ENCODE measurements around the gene ALDH2. TPM values are rescaled to one million over a fixed set of nuclear protein-coding genes. Genes with fewer than 3 reads are reported as not detected.
"Not testable (repeated sequence)": the region's sequence is repeated elsewhere in the genome, so short reads cannot be mapped to it uniquely, and the experiment has no call there.

The ALDH2 gene
- total RNA-seq, result 1 to 10 TPM; 6.1 to 6.2 TPM

DNA sequence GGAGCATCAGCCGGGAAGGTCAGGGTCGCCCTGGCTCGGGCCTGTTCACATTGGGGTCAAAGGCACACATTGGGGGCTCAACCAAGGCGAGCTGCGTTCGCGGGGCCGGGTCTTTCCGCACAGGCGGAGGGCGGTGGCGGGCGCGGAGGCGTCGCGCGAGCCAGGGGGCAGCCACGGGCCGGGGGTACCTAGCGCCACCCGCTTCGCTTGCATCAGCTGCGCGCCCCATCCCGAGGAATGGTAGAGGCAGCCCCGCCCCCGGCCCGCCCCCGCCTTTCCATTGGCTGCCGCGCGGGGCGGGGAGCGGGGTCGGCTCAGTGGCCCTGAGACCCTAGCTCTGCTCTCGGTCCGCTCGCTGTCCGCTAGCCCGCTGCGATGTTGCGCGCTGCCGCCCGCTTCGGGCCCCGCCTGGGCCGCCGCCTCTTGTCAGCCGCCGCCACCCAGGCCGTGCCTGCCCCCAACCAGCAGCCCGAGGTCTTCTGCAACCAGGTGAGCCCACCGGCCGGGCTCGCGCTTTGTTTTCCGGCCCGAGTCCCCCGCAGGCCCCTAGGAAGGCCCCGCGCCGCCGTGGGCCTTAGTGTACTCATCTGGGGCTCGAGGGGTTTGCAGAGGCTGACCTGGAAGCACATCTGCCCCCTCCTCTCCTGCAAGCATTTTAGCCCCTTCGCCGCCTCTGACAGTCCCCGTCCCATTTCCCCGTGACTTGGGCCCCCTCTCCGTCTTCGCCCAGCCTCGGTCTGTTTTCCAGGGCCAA is at the start of gene ALDH2:
ALDH2 (plus strand) TSS at position 326 of the 754 bp plus-strand sequence; CDS start at position 376, 50 bp downstream.
- Mint-ChIP-seq H3K4me1 (peaks cover 14% of the 10 kb centered on the region), H3K9me3 (ENCODE audit: low read depth) (no peaks in the 10 kb centered on the region), H3K27ac (peak within 1 kb of the TSS; percentile 72), H3K27me3 (peaks cover 32% of the 10 kb centered on the region), H3K4me3 (peak within 1 kb of the TSS; percentile 75), H3K36me3 (ENCODE audit: low read depth) (peaks cover 3% of the 10 kb centered on the region)
- peak; percentile 63 for DNase-seq
- ChIA-PET CTCF (interaction anchor here (0.8 to 2.4 kb wide), 2 partner anchors 46 to 47 kb away, joined by 3 to 15 read pairs; no protein-coding TSS in a partner anchor), POLR2A (interaction anchor here (0.5 kb wide), 1 partner anchor 662 kb away, joined by 3 read pairs; no protein-coding TSS in a partner anchor)
- ATAC-seq, result peak; percentile 70
- intact Hi-C loops (cut with DNase I, micrococcal nuclease), result loop anchor here in 1 of 2 experiments (5.0 kb wide), 1 partner anchor 46 kb away; no protein-coding TSS in a partner anchor

GRCh38 chr12:111719316-111719715 is 47.4 kb upstream of the ALDH2 start:
- POLR2A ChIA-PET, result interaction anchor here (0.7 kb wide), 1 partner anchor 73 kb away, joined by 5 read pairs; no protein-coding TSS in a partner anchor
- H3K9me3 Mint-ChIP-seq (ENCODE audit: low read depth); CTCF ChIA-PET; DNase-seq; ATAC-seq; H3K4me1 Mint-ChIP-seq; H3K27me3 Mint-ChIP-seq; H3K27ac Mint-ChIP-seq; intact Hi-C loops (cut with DNase I, micrococcal nuclease); H3K4me3 Mint-ChIP-seq: not testable (repeated sequence)
- H3K36me3 Mint-ChIP-seq (ENCODE audit: low read depth), result peaks cover 17% of the 10 kb centered on the region

- no peak overlapping the region for H3K4me3 Mint-ChIP-seq
- H3K36me3 Mint-ChIP-seq (ENCODE audit: low read depth), result peaks cover 14% of the 10 kb centered on the region
- ChIA-PET POLR2A (no interaction called here), CTCF (interaction anchor here (1.1 kb wide), 1 partner anchor 92 kb away, joined by 4 read pairs; no protein-coding TSS in a partner anchor)
- H3K9me3 Mint-ChIP-seq (ENCODE audit: low read depth), result no peaks in the 10 kb centered on the region
- H3K4me1 Mint-ChIP-seq, result no peaks in the 10 kb centered on the region
- H3K27me3 Mint-ChIP-seq, result no peaks in the 10 kb centered on the region
- H3K27ac Mint-ChIP-seq, result no peak overlapping the region
- no peak for DNase-seq
- no peak for ATAC-seq
- intact Hi-C loops (cut with DNase I, micrococcal nuclease), result no loop called here
These were observed 46.3 kb upstream of the ALDH2 start for GRCh38 chr12:111720457-111720856.

- H3K4me3 Mint-ChIP-seq; POLR2A ChIA-PET; DNase-seq; intact Hi-C loops (cut with DNase I, micrococcal nuclease); H3K4me1 Mint-ChIP-seq; ATAC-seq; CTCF ChIA-PET; H3K9me3 Mint-ChIP-seq (ENCODE audit: low read depth); H3K27ac Mint-ChIP-seq; H3K27me3 Mint-ChIP-seq: not testable (repeated sequence)
- H3K36me3 Mint-ChIP-seq (ENCODE audit: low read depth), result peaks cover 13% of the 10 kb centered on the region
These were observed 42.9 kb upstream of the ALDH2 start for GRCh38 chr12:111723646-111724360.

- DNase-seq (no peak), ATAC-seq (no peak)
- Mint-ChIP-seq H3K9me3 (ENCODE audit: low read depth) (no peaks in the 10 kb centered on the region), H3K27me3 (no peaks in the 10 kb centered on the region), H3K36me3 (ENCODE audit: low read depth) (peaks cover 22% of the 10 kb centered on the region), H3K27ac (no peak overlapping the region), H3K4me1 (no peaks in the 10 kb centered on the region), H3K4me3 (no peak overlapping the region)
- intact Hi-C loops (cut with DNase I, micrococcal nuclease), result no loop called here
- ChIA-PET CTCF (interaction anchor here (1.7 kb wide), 1 partner anchor 13 kb away, joined by 5 read pairs; no protein-coding TSS in a partner anchor), POLR2A (no interaction called here)
These were observed 37.9 kb upstream of the ALDH2 start for GRCh38 chr12:111728795-111729194.

DNA sequence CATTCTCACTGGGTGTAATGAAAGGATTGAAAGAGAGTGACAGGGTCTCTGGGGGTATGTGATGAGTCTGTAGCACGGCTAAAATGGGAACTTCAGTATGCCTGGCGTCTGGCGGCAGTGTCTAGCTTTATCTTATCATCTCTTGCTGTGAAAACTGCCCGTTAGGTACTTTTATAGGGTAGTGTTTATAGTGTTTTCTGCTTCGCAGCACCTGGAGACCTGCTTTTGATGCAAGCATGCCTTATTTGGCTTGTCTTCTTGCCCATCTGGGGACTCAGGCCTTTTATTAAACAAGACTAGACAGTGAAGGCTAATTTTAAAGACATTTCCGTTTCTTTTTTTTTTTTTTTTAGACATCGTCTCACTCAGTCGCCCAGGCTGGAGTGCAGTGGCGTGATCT is 36.3 kb upstream of the ALDH2 start:
- Mint-ChIP-seq H3K4me1 (no peaks in the 10 kb centered on the region), H3K4me3 (no peak overlapping the region), H3K36me3 (ENCODE audit: low read depth) (peaks cover 30% of the 10 kb centered on the region), H3K9me3 (ENCODE audit: low read depth) (no peaks in the 10 kb centered on the region), H3K27me3 (no peaks in the 10 kb centered on the region), H3K27ac (no peak overlapping the region)
- no peak for ATAC-seq
- ChIA-PET POLR2A (no interaction called here), CTCF (interaction anchor here (1.1 to 1.7 kb wide), 2 partner anchors 12 to 21 kb away, joined by 3 to 5 read pairs; no protein-coding TSS in a partner anchor)
- no peak for DNase-seq
- intact Hi-C loops (cut with DNase I, micrococcal nuclease), result no loop called here

DNA sequence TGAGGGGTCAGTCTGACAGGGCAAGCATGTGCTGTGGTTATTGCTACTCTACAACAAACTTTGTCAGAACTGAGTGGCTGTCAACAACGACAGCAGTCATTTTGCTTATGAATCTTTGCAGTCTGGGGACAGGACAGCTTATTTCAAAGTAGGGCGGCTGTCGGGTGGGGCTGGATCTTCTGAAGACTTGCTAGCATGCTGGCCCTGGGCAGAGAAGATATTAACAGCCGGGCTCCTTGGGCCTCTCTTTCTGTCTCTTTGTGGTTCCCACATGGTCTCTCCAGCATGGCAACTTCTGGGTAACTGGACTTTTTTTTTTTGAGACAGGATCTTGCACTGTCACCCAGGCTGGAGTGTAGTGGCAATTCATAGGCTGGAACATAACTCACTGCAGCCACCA is 33.9 kb upstream of the ALDH2 start:
- intact Hi-C loops (cut with DNase I, micrococcal nuclease), result no loop called here
- no peak for DNase-seq
- Mint-ChIP-seq H3K27ac (no peak overlapping the region), H3K9me3 (ENCODE audit: low read depth) (no peaks in the 10 kb centered on the region), H3K27me3 (no peaks in the 10 kb centered on the region), H3K4me1 (no peaks in the 10 kb centered on the region), H3K4me3 (no peak overlapping the region), H3K36me3 (ENCODE audit: low read depth) (peaks cover 37% of the 10 kb centered on the region)
- ChIA-PET POLR2A (no interaction called here), CTCF (interaction anchor here (0.7 kb wide), 1 partner anchor 9 kb away, joined by 3 read pairs; no protein-coding TSS in a partner anchor)
- ATAC-seq, result no peak

DNA sequence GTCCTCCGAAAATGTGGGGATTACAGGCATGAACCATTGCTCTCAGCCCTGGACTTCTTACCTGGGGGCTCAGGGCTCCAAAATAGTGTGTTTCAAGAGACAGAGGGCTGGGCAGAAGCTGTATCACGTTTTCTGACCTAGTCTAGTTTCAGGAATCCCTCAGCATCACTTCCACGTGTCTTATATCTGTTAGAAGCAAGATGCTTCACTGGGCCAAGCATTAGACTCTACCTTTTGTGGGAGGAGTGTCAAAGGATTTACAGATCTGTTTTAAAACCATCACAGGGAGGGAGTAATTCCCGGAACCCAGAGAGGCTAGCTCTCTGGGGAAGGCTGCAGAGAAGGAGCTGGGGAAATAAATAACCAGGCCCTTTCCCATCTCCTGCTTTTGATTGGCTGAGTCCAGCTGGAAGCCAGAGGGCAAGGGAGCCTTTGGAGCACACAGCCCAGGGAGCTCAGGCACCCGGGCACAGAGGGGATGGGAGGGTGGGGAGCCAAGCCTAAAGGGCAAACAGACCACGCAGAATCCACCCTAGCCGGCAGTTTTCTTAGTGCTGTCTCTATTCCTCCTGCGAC is 33.3 kb upstream of the ALDH2 start:
- Mint-ChIP-seq H3K27ac (no peak overlapping the region), H3K36me3 (ENCODE audit: low read depth) (peaks cover 34% of the 10 kb centered on the region), H3K9me3 (ENCODE audit: low read depth) (no peaks in the 10 kb centered on the region), H3K4me1 (no peaks in the 10 kb centered on the region), H3K4me3 (no peak overlapping the region), H3K27me3 (no peaks in the 10 kb centered on the region)
- CTCF ChIA-PET, result interaction anchor here (0.6 to 0.7 kb wide), 4 partner anchors 8 to 578 kb away, joined by 3 to 5 read pairs (median 3); no protein-coding TSS in a partner anchor
- no peak for DNase-seq
- ATAC-seq, result no peak
- intact Hi-C loops (cut with DNase I, micrococcal nuclease), result no loop called here
- POLR2A ChIA-PET, result no interaction called here

DNA sequence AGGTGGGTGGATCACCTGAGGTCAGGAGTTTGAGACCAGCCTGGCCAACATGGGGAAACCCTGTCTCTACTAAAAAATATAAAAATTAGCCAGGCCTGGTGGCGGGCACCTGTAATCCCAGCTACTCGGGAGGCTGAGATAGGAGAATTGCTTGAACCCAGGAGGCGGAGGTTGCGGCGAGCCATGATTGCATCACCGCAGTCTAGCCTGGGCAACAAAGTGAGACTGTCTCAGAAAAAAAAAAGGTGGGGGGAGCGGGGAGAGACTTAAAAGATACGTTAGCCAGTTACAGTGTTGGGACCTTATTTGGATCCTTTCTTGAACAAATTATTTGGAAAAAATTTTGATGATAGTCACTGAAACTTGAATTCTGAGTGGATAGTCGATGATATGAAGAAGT is 27.2 kb upstream of the ALDH2 start:
- POLR2A ChIA-PET; DNase-seq; H3K27ac Mint-ChIP-seq; H3K27me3 Mint-ChIP-seq; H3K9me3 Mint-ChIP-seq (ENCODE audit: low read depth); ATAC-seq; H3K4me3 Mint-ChIP-seq; intact Hi-C loops (cut with DNase I, micrococcal nuclease); CTCF ChIA-PET; H3K4me1 Mint-ChIP-seq: not testable (repeated sequence)
- peaks cover 16% of the 10 kb centered on the region for H3K36me3 Mint-ChIP-seq (ENCODE audit: low read depth)

GRCh38 chr12:111741235-111741812 is 25.4 kb upstream of the ALDH2 start:
- intact Hi-C loops (cut with DNase I, micrococcal nuclease), result no loop called here
- ChIA-PET POLR2A (no interaction called here), CTCF (interaction anchor here (0.6 to 1.7 kb wide), 4 partner anchors 8 to 812 kb away, joined by 3 to 5 read pairs (median 4); no protein-coding TSS in a partner anchor)
- no peak for ATAC-seq
- H3K36me3 Mint-ChIP-seq (ENCODE audit: low read depth), result peaks cover 9% of the 10 kb centered on the region
- H3K9me3 Mint-ChIP-seq (ENCODE audit: low read depth), result no peaks in the 10 kb centered on the region
- H3K4me1 Mint-ChIP-seq, result no peaks in the 10 kb centered on the region
- H3K4me3 Mint-ChIP-seq, result no peak overlapping the region
- H3K27ac Mint-ChIP-seq, result no peak overlapping the region
- no peaks in the 10 kb centered on the region for H3K27me3 Mint-ChIP-seq
- no peak for DNase-seq

DNA sequence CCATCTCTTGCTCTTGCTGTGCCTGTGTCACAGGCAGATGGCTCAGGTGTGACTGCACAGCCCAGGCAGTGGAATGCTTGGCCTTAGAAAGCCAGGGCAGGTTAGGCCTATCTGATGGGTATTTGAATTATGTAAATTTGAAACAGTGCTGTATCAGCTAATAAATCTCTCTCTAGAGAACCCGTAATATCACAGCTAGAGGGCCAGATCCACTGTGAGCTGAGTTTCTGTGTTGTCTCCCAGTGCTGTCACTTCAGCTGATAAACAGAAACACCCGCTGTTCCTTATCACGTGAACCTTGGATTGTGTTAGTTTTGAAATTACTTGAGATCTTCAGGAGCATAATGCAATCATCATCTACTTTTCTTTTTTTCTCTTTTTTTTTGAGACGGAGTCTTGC is 21.5 kb upstream of the ALDH2 start:
- Mint-ChIP-seq H3K9me3 (ENCODE audit: low read depth) (no peaks in the 10 kb centered on the region), H3K27ac (no peak overlapping the region), H3K27me3 (no peaks in the 10 kb centered on the region), H3K36me3 (ENCODE audit: low read depth) (peaks cover 4% of the 10 kb centered on the region), H3K4me1 (no peaks in the 10 kb centered on the region), H3K4me3 (no peak overlapping the region)
- intact Hi-C loops (cut with DNase I, micrococcal nuclease), result no loop called here
- CTCF ChIA-PET, result interaction anchor here (0.6 to 1.5 kb wide), 5 partner anchors 9 to 121 kb away, joined by 3 to 6 read pairs (median 3); no protein-coding TSS in a partner anchor
- POLR2A ChIA-PET, result interaction anchor here (0.6 kb wide), 1 partner anchor 74 kb away, joined by 4 read pairs; no protein-coding TSS in a partner anchor
- DNase-seq (no peak), ATAC-seq (no peak)
